GM19438 (cell line): ENCODE data around the gene SORBS1.

Experiments used
- ATAC-seq: cut with Tn5 transposase; IDR thresholded peaks from one replicate; pipeline ENCODE4 v1.9.1; 2021; ENCODE audit warnings: low read depth; ENCODE audit not compliant: unreplicated experiment

Gene SORBS1

DNA sequence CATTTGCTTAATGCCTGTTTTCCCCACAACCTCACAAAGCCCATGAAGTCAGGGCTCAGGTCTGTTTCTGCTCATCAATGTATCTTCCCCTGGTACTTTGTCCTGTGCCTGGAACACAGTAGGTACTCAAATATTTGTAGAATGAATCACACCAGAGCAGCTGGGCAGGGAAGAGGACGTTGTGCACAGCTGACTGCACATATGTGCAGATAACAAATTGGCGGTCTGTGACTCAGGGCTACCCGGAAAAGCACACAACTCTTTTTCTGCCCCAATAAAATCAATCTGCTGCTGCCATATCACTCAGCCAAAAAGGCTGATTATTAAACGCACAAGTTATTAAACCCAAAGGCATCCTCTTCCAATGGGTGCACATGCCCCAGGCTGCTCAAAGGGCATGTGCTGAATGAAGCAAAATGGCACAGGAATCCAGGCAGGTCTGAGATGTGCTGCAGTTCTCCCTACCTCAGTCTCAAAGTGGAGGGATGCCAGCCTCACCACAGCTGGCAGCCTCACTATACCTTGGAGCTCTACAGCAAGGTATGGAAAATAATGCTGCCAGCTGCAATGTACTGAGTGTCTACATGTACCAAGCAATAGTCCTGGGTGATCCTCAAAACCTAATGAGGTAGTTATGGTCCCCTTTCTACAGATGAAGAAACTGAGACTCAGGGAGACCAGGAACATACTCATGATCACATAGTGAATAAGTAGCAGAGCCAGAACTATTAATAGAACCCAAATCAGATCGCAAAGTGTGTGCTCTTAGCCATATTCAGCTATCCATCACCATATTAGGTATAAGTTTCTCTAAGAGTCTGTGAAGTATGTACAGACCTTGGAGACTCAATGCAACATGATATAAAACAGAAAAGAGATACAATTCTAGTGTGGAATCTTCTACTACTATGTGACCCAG is 43.4 kb downstream of the SORBS1 start:
- ATAC-seq: no peak

DNA sequence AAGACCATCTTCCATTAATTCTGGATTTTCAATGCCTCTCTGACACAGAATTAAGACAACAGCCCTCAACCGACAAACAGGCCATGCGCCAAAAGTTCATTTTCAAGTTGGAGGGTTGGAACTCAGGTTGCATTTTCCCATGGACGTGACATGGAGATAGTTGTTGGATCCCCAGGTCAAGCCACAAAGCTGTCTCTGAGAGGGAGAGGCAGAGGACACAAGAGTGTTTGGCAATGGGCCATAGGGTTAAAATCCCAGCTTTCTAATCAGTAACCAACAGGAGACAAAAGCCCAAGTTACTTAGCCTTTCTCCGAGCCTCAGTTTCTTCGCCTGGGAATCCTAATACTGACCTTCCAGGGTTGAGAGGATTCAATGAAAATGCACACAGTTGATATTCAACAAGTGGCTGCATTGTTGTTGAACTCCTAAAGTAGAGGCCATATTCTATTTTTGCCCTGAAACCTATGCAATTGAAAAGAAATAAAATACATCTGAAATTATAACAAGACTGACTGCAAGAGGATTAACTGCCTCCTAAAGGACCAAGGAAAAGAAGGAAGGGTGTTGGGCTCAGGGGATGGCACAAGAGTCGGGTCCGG is 44.3 kb downstream of the SORBS1 start:
- no peak for ATAC-seq

DNA sequence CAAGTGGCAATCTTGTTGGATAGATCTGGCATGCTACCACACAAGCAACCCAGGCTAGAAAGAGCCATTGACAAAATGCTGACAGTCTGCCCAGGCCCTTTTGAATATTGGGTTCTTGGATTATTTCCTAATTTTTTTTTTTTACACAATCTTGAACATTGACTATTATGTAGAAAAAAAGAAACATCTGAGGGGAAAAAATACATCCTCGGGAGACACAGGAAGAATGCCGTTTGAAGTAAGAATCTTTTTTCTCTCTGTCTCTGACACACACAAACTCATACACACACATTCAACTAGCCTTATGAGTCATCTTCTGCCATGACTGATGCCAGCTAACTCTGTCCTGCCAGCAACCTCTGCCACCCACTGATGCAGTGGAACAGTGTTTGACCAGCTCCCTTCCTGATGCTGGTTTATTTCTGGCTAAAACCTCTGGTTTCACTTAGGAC is 47.2 kb downstream of the SORBS1 start:
- ATAC-seq: no peak

DNA sequence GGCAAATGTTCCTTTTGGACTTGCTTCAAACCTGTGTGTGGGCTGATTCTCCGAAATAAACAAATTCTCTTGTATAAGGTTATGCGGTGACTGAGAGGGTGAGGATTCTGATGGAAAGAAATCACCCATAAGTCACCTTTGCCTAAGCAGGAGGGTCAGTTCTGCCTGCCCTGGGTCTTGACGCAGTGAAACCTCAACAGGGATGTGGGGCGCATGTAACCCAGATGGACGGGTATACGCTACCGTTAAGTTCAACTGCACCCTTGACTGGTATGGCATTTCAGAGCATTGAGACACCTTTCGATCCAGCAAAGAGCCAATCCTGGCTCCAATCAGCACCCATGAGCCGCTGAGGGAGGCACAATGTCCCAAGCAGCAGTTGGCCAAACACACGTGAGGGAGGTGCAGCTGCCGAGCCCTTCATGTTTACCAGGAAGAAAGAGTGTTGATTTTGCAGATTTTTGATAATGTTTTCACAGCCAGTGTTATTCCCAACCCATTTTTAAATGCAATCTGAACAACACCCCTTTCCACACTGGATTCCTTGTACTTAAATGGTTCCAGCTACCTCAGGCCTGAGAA is 48.1 kb downstream of the SORBS1 start:
- no peak for ATAC-seq

DNA sequence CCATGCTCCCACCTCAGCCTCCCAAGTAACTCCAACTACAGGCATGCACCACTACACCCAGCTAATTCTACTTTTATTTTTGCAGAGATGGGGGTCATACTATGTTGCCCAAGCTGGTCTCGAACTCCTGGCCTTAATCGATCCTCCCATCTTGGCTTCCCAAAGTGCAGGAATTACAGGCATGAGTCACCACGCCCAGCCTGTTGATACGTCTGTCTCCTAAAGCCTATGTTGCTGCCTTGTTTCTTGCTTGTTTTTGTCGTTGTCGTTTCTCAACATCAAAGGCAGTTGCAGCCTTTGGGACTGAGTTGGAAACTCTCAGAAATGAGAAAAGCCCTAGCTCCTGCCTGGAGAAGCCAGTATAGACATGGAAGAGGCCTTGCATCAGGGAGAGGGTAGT is 49.9 kb downstream of the SORBS1 start:
- ATAC-seq: no peak

DNA sequence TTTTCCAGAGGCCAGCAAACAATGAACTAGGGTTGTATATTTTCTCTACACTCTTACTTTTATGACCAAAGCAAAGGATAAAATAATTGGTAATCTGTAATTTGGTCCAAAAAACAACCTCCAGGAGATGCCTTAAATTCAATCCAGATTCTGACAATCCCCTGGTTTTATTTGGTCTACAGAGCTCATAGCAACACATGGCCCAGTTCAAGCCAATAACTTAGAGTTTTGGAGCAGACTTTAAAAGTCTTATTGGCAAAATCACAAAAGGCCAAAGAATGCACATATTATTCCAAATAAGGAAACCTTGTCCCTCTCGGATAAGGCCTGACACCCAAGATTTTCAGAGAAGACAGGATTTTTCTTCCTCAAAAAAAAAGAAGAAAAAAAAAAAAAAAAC is 51.9 kb downstream of the SORBS1 start:
- ATAC-seq: no peak

DNA sequence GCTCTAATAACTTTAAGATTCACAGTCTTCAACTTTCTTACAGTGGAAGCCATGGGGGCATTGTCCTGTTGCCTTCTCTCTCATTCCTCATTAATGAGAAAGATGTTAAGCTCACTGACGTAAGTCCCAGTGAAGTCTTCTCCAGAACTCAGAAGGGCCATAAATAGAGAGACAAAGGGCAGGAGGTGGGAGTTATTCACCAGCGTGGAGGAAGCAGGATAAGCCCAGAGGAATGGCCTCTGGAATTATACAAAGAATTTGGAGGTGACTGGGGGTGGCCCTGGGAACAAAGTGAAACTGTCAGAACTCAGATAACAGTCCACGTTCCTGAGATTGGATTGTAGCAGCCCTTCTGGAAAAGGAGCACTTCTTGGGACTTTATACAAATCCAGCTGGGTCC is 52.4 kb downstream of the SORBS1 start:
- ATAC-seq: no peak

DNA sequence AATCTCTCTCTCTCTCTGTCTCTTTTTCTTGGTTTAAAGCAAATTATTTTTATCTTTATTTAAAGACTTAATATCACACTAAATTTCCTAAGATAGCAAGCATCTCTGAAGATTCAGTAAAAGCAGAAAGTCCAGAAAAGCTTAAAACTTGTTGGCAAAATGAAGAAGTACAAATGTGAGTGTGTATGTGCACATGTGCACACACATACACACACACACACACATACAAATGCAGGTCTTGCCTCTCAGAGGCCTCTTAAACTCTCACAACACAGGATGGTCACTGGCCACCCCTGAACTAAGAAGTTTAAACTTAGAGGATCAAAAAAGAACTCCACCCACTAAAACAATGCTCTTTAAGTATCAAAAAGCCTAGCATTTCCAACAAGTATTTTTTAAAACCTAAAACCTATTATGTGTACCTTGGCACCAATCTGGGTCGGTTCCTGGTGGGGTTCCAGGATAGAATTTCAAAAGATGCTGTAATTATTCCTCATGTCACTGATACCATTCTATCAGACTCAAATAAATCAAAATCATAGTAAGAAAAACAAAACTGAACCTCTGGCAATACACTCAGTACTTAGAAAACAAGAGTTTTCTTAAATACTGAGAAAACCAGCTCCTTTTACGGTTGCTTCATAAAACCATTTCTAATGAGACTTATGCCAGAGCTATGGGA is 55.0 kb downstream of the SORBS1 start:
- ATAC-seq: no peak

DNA sequence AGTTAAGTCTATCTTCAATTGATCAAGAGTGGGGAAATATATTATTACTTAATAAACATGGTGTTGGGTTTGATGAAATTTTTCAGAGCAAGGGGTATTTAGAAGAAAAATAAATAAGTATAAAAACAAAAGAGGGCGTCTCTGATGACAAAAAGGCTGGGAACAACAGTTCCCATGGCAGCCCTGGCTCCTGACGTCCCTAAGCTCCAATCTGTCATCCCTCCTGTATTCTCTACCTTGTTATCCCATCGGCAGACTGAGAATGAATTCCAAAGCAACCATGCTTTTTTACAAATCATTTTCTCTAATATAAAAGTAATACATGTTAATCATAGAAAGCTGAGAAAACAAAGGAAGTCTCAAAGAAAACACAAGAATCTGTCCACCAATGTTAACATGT is 55.5 kb downstream of the SORBS1 start:
- ATAC-seq: no peak

DNA sequence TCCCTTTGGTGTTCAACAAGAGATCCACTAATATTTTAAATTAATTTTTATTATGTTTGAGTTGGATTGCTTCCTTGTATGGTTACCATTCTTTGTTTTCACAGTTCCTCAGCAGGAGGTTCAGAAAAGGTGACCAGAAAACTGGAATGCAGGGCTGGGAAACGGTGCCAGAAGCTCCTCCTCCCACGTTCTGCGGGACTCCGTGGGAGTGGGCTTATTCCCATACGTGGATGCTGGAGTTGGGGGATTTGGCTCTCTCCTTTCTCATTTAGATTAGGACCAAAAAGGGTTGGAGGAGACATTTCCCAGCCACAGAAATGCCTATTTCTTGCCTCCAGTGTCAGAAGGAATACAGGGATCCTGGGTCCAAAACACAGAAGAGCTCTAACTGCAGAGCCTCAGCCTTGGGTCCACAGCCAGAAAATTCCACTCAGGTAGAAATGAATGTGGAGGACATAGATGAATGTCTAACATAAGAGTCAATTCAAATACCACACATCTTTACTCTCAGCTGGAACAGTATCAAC is 56.0 kb downstream of the SORBS1 start:
- ATAC-seq: no peak

DNA sequence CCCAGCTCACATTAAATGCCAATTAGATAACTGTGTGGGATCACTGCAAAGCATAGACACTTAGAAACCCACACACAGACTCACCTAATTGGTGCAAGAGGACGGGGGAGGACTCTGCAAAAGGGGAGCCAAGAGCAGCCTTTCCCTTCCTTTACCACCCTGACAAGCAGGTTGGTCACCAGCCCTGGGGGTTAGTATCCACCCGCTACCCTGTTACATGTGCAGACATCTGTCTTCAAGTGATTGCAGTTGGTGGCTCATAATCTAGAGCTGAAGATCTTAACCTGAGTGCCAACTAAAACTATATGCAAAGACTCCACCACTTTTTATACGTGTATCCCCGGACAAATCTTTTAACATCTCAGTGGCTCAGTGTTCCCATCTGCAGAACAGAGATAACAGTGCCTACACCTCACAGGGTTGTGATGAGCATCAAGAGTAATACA is 56.9 kb downstream of the SORBS1 start:
- ATAC-seq: no peak

DNA sequence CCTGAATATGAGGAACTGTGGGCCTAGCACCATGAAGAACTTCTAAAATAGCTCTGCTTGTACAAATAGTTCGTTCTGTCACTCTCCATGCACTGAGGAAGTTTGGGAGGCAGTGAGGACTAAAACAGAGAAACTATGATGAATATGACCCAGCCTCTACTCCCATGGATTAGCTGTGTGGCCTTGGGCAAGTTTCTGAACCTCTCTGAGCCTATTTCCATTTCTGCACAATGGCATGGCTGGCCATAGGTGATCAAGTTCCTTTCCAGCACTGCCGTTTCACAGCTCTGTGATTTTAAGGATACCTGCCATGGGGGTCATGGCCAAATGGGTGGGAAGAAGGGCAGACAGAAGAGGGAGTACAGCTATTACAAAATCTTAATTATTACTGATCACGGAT is 57.6 kb downstream of the SORBS1 start:
- ATAC-seq: no peak

DNA sequence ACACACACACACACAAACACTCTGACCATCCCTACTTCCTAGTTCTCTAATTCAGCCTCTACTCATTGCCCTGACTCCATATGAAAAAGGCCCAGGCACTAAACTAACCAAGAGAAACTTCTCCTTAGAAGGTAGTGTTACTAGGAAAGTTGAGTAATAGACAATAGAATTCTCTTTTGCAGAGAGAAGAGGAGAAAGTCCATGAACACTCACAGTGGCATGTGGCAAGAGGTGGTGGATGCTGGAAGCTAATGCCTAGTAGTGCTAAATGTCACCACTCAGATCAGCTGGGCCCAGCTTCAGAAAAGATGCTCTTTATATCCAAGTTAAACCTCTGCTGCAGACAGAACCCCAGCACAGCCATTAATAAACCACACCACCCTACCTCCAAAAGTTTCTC is 58.2 kb downstream of the SORBS1 start:
- ATAC-seq: no peak

DNA sequence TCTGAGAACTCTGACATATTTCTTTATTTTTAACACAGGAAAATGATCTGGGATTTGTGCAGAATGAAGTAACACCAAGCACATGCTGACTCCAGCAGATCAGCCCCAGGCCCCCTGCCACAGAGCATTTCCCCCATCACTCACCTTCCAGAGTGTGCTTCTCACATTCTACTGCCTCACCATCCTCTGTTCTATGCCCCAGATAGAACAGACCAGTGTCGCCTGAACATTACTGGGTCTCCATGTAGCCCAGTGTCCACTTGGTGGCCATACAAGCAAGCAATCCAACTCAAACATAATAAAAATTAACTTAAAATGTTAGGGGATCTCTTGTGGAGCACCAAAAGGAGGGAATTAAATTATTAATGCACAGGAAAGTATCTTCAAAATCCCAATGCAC is 58.8 kb downstream of the SORBS1 start:
- no peak for ATAC-seq

DNA sequence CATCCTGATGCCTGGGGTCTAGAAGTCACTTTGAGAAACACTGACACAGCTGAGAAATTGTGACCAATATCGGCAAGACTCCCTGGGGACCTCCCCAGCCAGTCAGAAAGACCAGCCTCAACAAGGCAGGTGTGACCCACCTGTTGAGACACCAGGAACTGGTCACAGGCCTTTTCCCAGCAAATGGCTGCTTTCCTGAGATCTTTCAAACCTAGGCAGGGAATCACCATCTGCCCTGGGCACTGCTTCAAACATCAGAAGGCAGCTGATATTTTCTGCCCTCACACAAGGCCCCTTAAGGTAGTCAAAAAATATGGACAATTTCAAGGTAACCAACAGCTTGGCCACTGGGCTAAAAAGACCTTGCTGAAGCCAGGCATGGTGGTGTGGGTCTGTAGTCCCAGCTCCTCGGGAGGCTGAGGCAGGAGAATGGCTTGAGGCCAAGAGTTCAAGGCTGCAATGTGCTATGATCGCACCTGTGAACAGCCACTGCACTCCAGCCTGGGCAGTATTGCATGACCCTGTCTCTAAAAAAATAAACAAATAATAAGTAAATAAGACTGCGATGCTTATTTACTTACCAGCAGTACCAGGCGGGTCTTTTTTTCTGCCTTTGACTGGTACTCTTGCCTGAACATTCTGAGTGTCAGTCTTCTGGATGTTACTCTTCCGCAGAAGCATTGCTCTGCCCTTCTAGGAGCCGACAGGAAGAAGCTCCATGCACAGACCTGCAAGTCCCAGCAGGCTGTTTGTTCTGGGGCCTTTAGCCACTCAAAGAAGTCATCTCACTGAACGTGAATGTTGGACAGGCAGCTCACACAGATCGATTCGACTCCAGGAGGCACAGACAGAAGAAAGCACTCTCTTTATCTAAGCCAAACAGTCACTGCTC is 59.7 kb downstream of the SORBS1 start:
- no peak for ATAC-seq

DNA sequence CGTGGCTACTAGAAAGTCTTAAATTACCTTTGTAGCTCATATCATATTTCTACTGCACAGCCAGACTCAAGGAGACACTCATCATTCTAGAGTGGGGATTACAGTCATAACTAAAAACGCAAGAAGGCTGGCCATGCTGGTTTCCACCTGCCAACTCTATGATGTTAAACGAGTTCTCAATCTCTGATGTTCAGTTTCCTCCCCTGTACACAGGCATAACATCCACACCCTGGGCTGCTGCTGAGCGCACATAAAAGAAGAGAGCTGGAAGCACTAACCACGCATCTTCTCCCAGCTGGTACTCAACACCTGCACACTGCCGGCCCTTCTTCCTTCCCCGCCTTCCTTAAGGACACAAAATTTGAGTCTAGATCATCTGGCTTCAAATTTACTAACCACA is 60.5 kb downstream of the SORBS1 start:
- no peak for ATAC-seq

DNA sequence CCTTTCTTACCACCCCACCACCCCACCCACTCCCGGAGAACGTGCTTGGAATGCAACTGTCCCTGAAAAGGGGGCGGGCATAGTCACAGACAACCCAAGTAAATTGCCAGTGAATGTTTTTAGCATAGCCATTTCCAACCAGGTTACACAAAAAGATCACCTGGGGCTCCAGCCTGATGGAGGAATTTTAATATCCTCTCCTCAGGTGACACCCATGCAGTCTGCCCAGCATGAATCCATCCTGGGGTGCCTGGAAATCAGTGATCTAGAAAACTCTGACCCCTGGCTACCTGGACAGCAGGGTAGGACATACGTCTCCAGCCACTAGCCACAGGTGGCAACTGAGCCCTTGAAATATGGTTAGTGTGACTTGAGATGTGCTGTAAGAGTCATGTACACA is 61.1 kb downstream of the SORBS1 start:
- ATAC-seq: no peak

DNA sequence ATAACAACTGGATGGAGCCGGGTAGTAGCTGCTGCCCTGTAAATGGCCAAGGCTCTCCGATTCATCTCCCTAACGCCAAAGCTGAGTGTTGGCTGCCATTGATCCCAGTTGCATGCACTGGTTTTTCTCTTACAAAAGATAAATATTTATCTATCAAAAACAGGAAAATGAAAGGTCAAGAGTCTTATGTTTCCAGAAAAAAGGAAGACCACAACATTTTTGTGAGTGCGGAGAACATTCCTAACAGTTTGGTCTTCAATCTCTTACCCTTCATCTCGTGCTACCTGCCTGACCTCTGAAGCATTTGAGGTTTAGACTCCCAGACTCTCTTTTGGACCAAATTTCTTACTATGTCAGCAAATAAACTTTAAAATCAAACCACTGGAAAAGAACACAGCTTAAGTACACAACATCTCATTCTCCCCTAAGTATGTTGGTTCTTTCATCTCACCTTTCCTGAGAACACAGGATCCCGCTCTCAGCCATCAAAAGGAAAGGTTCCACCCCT is 61.6 kb downstream of the SORBS1 start:
- no peak for ATAC-seq

DNA sequence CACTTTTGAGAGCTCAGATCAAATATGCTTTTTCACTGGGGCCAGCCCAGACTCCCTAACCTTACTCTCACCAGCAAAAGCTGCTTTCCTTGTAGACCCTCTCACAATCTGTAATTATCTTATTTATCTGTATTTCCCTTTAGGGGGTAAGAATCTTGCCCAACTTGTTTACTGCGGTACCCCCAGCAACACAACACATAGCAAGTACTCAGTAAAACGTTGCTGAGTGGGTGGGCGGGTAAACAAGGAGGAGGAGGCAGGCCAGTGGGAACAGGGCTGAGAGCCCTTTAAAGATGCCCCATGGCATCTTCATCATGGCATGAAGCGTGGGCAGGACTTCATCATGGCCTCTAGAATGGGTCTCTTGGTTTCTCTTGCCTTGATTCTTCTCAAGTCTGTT is 64.2 kb downstream of the SORBS1 start:
- ATAC-seq: no peak
